K562 (cell line): ENCODE data around the gene COA4. TPM values are rescaled to one million over a fixed set of nuclear protein-coding genes. Genes with fewer than 3 reads are reported as not detected.

Source experiments
- ATAC-seq: fragments of 200-7000 bp; cut with Tn5 transposase; 3 replicates; pipeline ENCODE4 v1.9.1; 2020; ENCODE audit warnings: moderate library complexity
- BruUV-seq: library from RNA; stranded (reverse); fragments of 400-500 nt; replicated peaks from 2 replicates; lab custom pipeline; 2021; lab: Mats Ljungman, UMichigan
- CTCF ChIA-PET: fragments of 300-600 bp; formaldehyde crosslinking; extraction: SDS; loops from one replicate; lab custom pipeline; 2021; ENCODE audit warnings: low intra/inter-chr PET ratio; lab: Yijun Ruan, JAX
- POLR2A ChIA-PET: fragments of 300-600, 350-650 bp; sonication (Branson Sonifier 250); formaldehyde crosslinking; extraction: SDS; loops from one replicate; lab custom pipeline; 2021; ENCODE audit warnings: antibody characterized with exemption, inconsistent platforms; lab: Yijun Ruan, JAX
- DNase-seq, 4 experiments: peaks; one replicate each; pipeline versions ENCODE4 v3.0.0 to v3.0.0-alpha.2; 2011 to 2018; ENCODE audit warnings: low spot score in 3 of 4, mixed read lengths in 3 of 4; ENCODE audit errors: extremely low read depth in 1 of 4
- FAIRE-seq: peaks from 2 replicates; lab custom pipeline; 2011; peaks lifted over from hg19 to GRCh38; lab: Jason Lieb, UNC
- H2AFZ ChIP-seq: 2 replicates; pipeline ENCODE4 v1.6.0; 2011; ENCODE audit warnings: low read depth, low read length, control low read depth, inconsistent platforms
- H3K27ac ChIP-seq: fragments of 200-600 bp; 3 replicates; pipeline ENCODE4 v1.8.0; 2011; ENCODE audit warnings: low read depth, mild to moderate bottlenecking, control low read depth, inconsistent platforms, low read length, moderate library complexity, mixed read lengths; ENCODE audit errors: extremely low read depth
- H3K27me3 ChIP-seq, 2 experiments: fragments of 300-600 bp in 1 of 2; 2 replicates in 1 of 2; 3 replicates in 1 of 2; pipeline versions ENCODE4 v1.6.0 to v1.8.0; 2011; ENCODE audit warnings: inconsistent platforms in 2 of 2, low read length in 2 of 2, mild to moderate bottlenecking in 1 of 2, mixed read lengths in 1 of 2, moderate library complexity in 1 of 2; ENCODE audit not compliant: control insufficient read depth in 2 of 2, insufficient read depth in 2 of 2
- H3K36me3 ChIP-seq: fragments of 300-600 bp; 3 replicates; pipeline ENCODE4 v1.8.0; 2011; ENCODE audit warnings: mild to moderate bottlenecking, low read length, inconsistent platforms; ENCODE audit not compliant: control insufficient read depth, insufficient read depth
- H3K4me1 ChIP-seq, 2 experiments: fragments of 200-600 bp in 1 of 2; replicated peaks in 1 of 2; 2 replicates in 1 of 2; 3 replicates in 1 of 2; pipeline versions ENCODE4 v1.5.1 to v1.8.0; 2011; ENCODE audit warnings: inconsistent platforms in 2 of 2, low read length in 2 of 2, mild to moderate bottlenecking in 1 of 2, mixed read lengths in 1 of 2, moderate library complexity in 1 of 2; ENCODE audit not compliant: control insufficient read depth in 2 of 2, insufficient read depth in 2 of 2
- H3K4me2 ChIP-seq: 2 replicates; pipeline ENCODE4 v1.6.1; 2011; ENCODE audit warnings: low read length, control low read depth, inconsistent platforms, mixed read lengths; ENCODE audit not compliant: insufficient read depth
- H3K4me3 ChIP-seq: fragments of 200-600 bp; sonication (generic), shearing (Covaris generic); 2 replicates; pipeline ENCODE4 v1.5.1; 2016; ENCODE audit warnings: control low read depth, inconsistent platforms
- H3K79me2 ChIP-seq: fragments of 200-600 bp; 3 replicates; pipeline ENCODE4 v1.8.0; 2011; ENCODE audit warnings: low read length, inconsistent platforms; ENCODE audit not compliant: control insufficient read depth, insufficient read depth
- H3K9ac ChIP-seq, 2 experiments: 2 replicates each; pipeline versions ENCODE4 v1.6.0 to v1.6.1; 2011; ENCODE audit warnings: low read depth in 2 of 2, low read length in 2 of 2, control low read depth in 1 of 2, inconsistent platforms in 1 of 2, mild to moderate bottlenecking in 1 of 2, mixed read lengths in 1 of 2; ENCODE audit not compliant: insufficient read depth in 1 of 2
- H3K9me1 ChIP-seq: one replicate; pipeline ENCODE4 v1.6.0; 2011; ENCODE audit warnings: inconsistent platforms, mild to moderate bottlenecking, low read length, moderate library complexity; ENCODE audit not compliant: control insufficient read depth, insufficient read depth
- H3K9me3 ChIP-seq: replicated peaks from 2 replicates; pipeline ENCODE4 v1.5.1; 2011; ENCODE audit warnings: low read depth, low read length, inconsistent platforms; ENCODE audit not compliant: control insufficient read depth, insufficient read depth
- H4K20me1 ChIP-seq: replicated peaks from 2 replicates; pipeline ENCODE4 v1.6.1; 2011; ENCODE audit warnings: low read length, inconsistent platforms, mixed read lengths; ENCODE audit not compliant: control insufficient read depth, insufficient read depth
- DMBX1 ChIP-seq: fragments of 250-450 bp; sonication (Bioruptor Pico); IDR thresholded peaks from 2 replicates; pipeline ENCODE4 v1.8.0; 2022; ENCODE audit warnings: inconsistent platforms, mild to moderate bottlenecking, moderate library complexity, borderline replicate concordance
- ETV1 ChIP-seq: fragments of 450-650 bp; conservative IDR thresholded peaks from 2 replicates; pipeline ENCODE4 v1.6.1; 2016; ENCODE audit warnings: missing genetic modification characterization, control low read depth, low read depth, missing compliant biosample characterization
- JUNB ChIP-seq: fragments of 450-650 bp; formaldehyde crosslinking; conservative IDR thresholded peaks from 2 replicates; pipeline ENCODE4 v1.4.0; 2020; ENCODE audit warnings: mild to moderate bottlenecking
- MAFF ChIP-seq: IDR thresholded peaks from 2 replicates; pipeline ENCODE4 v1.6.1; 2012; ENCODE audit warnings: low read length, improper control_type of control experiment
- MAZ ChIP-seq, 2 experiments: fragments of 450-650 bp in 1 of 2; sonication (generic) in 1 of 2; formaldehyde crosslinking; IDR thresholded peaks in 1 of 2; conservative IDR thresholded peaks in 1 of 2; 2 replicates each; pipeline versions ENCODE4 v1.4.0 to v1.5.0; 2020; ENCODE audit warnings: mild to moderate bottlenecking in 1 of 2, missing genetic modification reagents in 1 of 2
- PHB2 ChIP-seq: fragments of 450-650 bp; IDR thresholded peaks from 2 replicates; pipeline ENCODE4 v1.6.1; 2017; ENCODE audit warnings: low read depth
- RBFOX2 ChIP-seq: fragments of 200-400 bp; formaldehyde crosslinking; IDR thresholded peaks from 2 replicates; pipeline ENCODE4 v1.6.1; 2017; ENCODE audit warnings: low read depth, mild to moderate bottlenecking, low read length, moderate library complexity
- STAT5A ChIP-seq: IDR thresholded peaks from 2 replicates; pipeline ENCODE4 v1.6.1; 2012; ENCODE audit warnings: low read length, inconsistent platforms, borderline replicate concordance
- whole genome bisulfite sequencing: fragments of 100-300 bp; shearing (Covaris generic); methylation state at CpG from one replicate; pipeline ENCODE4 v1.1.6; 2016; ENCODE audit warnings: low coverage, mixed read lengths; ENCODE audit not compliant: insufficient coverage; ENCODE audit errors: missing lambda C conversion rate; 5-methylcytosine and 5-hydroxymethylcytosine counted together
- in situ Hi-C: fragments of 300-500 bp; cut with MboI; formaldehyde crosslinking; loops from 4 replicates; pipeline ENCODE4 v1.15.0; 2018; ENCODE audit warnings: inconsistent platforms, mixed read lengths
- intact Hi-C: fragments of 100-400 bp; cut with micrococcal nuclease; formaldehyde crosslinking; loops from 2 replicates; pipeline ENCODE4 v1.14.2; 2022
- polyA plus RNA-seq, 8 experiments: library from polyadenylated mRNA; depleted of rRNA in 4 of 8; stranded (reverse) in 5 of 8; unstranded in 3 of 8; fragments of >200 nt; fragmentation: Nextera tagmentation in 2 of 8; fragmentation: Illumina TruSeq in 1 of 8; extraction: Ambion mirVana in 2 of 8; extraction: Trizol in 1 of 8; gene quantifications; 2 replicates each; pipeline versions ENCODE4 v1.2.1 to v1.2.3, GENCODE V29; 2011 to 2014; ENCODE audit warnings: inconsistent platforms in 1 of 8, missing spikeins in 1 of 8
- total RNA-seq, 7 experiments: library from RNA; depleted of rRNA in 6 of 7; stranded (reverse); fragments of >200 nt in 6 of 7; fragmentation: Illumina TruSeq in 2 of 7; extraction: Trizol in 2 of 7; gene quantifications; 2 replicates each; pipeline versions ENCODE4 v1.2.1 to v1.2.3, GENCODE V29; 2011 to 2021; ENCODE audit warnings: low replicate concordance in 1 of 7
- TF ChIP-seq, protein P1 (sequence below): sonication (generic); formaldehyde crosslinking; IDR thresholded peaks from 2 replicates; pipeline ENCODE4 v1.5.0; 2020; ENCODE audit warnings: missing genetic modification reagents

The COA4 gene
- total and polyA plus RNA-seq, 9 of the 15 experiments (the other 6 are each of a cell fraction or from before 2014, with no cell fraction given) = 108 to 255 (median 152) TPM

DNA sequence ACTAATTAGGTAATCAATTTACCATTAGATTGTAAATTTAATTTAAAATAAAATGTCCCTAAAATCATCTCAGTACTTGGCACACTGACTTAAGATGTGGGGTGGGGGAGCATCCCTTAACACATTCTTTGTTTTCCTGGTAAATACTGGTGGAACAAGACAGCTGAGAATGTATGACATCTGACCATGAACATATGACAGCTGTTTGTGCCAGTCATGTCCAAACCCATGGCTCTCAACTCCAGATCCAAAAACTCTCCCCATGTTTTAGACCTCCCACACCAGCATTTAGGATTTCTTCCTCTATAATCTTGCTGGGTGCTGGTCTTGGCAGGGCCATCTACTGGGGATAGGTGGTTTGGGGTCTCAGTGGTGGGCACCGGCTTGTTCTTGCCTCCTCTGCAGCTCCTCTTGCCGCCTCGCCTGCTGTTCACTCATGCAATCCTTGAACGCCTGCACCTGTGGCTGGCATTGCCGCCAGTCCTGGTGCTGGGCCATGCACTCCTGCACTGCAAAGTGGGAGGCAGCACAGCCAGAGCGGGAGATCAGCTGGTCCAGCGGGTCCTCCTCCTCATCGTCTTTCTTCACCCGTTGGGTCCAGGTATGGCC lies 3.8 kb downstream of the COA4 start:
- no TSS peak for BruUV-seq
- H2AFZ ChIP-seq = no peak overlapping the region
- H3K27ac ChIP-seq = no peak overlapping the region
- no peak for TF ChIP-seq MAZ (CRISPR knock-in tag; conservative IDR thresholded peaks at IDR 0.05 in 1 of 2, IDR thresholded peaks at IDR 0.05 in 1 of 2)
- TF ChIP-seq RBFOX2 = 0 out of 2 replicates have a peak, but pooled peaks have one; percentile 29
- no peak for TF ChIP-seq MAFF
- no peak for TF ChIP-seq PHB2
- peaks cover 49% of the 10 kb centered on the region for H3K79me2 ChIP-seq
- no peaks in the 10 kb centered on the region for H4K20me1 ChIP-seq
- ATAC-seq (no peak), DNase-seq (no peak), FAIRE-seq (no peak)
- no peak overlapping the region for H3K4me2 ChIP-seq
- peaks cover 3 to 6% of the 10 kb centered on the region in 2 experiments; a peak in 3 of 5 replicates for H3K4me1 ChIP-seq
- ChIA-PET POLR2A (interaction anchor here (1.2 to 1.4 kb wide), 2 partner anchors 8 to 10 kb away, joined by 3 to 4 read pairs; no protein-coding TSS in a partner anchor), CTCF (no interaction called here)
- no peak overlapping the region for H3K9ac ChIP-seq
- in situ Hi-C loops = no loop called here
- peaks cover 53% of the 10 kb centered on the region for H3K36me3 ChIP-seq
- 99% methylated on average over 9 of the region's 9 CpGs for WGBS
- intact Hi-C loops = loop anchor here (10.0 kb wide), 1 partner anchor 108 kb away; the partner anchor contains the start of gene RAB6A
- no peaks in the 10 kb centered on the region for H3K9me3 ChIP-seq
- H3K27me3 ChIP-seq = no peaks in the 10 kb centered on the region
- H3K4me3 ChIP-seq = no peak overlapping the region
- H3K9me1 ChIP-seq = peaks cover 3% of the 10 kb centered on the region

DNA sequence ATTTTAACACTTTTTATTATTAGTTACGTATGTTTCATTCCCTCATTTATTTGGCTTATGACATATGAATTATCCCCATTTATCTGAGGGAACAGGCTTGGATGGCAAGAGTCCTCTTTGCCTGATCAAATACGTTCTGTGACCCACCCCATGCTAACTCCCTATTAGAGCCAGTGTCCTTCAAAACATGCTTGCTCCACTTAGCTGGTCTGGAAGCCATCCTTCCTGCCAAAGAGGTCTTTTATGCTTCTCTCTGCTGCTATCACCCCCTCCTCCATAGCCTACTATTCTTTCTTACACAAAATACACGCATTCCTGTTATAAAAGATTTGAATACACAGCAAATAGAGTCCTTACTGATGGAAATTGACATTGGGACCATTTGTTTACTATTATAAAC lies 6.4 kb downstream of the COA4 start:
- ATAC-seq (no peak), FAIRE-seq (no peak), DNase-seq (no peak)
- H3K9me3 ChIP-seq = no peaks in the 10 kb centered on the region
- no peak overlapping the region for H3K27ac ChIP-seq
- H3K79me2 ChIP-seq = peaks cover 24% of the 10 kb centered on the region
- 88% methylated on average over 3 of the region's 3 CpGs for WGBS
- no peak overlapping the region for H2AFZ ChIP-seq
- no TSS peak for BruUV-seq
- H4K20me1 ChIP-seq = no peaks in the 10 kb centered on the region
- ChIA-PET CTCF (no interaction called here), POLR2A (interaction anchor here (0.6 to 2.5 kb wide), 4 partner anchors 8 to 108 kb away, joined by 4 to 20 read pairs (median 8); no protein-coding TSS in a partner anchor)
- no peak overlapping the region for H3K4me2 ChIP-seq
- H3K4me1 ChIP-seq = peaks cover 3 to 4% of the 10 kb centered on the region in 2 experiments; a peak in 3 of 5 replicates
- no peaks in the 10 kb centered on the region for H3K27me3 ChIP-seq
- H3K9me1 ChIP-seq = peaks cover 3% of the 10 kb centered on the region
- no peak overlapping the region for H3K9ac ChIP-seq
- H3K4me3 ChIP-seq = no peak overlapping the region
- intact Hi-C loops = loop anchor here (10.0 kb wide), 1 partner anchor 105 kb away; the partner anchor contains the start of gene RAB6A
- in situ Hi-C loops = no loop called here
- peaks cover 54% of the 10 kb centered on the region for H3K36me3 ChIP-seq
- TF ChIP-seq STAT5A (no peak), DMBX1 (CRISPR knock-in tag) (no peak), JUNB (CRISPR knock-in tag) (no peak), ETV1 (tag) (no peak)
- TF ChIP-seq, protein P1, sequence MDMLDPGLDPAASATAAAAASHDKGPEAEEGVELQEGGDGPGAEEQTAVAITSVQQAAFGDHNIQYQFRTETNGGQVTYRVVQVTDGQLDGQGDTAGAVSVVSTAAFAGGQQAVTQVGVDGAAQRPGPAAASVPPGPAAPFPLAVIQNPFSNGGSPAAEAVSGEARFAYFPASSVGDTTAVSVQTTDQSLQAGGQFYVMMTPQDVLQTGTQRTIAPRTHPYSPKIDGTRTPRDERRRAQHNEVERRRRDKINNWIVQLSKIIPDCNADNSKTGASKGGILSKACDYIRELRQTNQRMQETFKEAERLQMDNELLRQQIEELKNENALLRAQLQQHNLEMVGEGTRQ (CRISPR knock-in tag) = no peak
